Astrocyte of the hippocampus (primary cell): ENCODE measurements around the gene NPIPB6.

ENCODE experiments used
- DNase-seq: peaks from one replicate; pipeline ENCODE4 v3.0.0; 2011; ENCODE audit warnings: low read depth, low spot score

NPIPB6 gene

DNA sequence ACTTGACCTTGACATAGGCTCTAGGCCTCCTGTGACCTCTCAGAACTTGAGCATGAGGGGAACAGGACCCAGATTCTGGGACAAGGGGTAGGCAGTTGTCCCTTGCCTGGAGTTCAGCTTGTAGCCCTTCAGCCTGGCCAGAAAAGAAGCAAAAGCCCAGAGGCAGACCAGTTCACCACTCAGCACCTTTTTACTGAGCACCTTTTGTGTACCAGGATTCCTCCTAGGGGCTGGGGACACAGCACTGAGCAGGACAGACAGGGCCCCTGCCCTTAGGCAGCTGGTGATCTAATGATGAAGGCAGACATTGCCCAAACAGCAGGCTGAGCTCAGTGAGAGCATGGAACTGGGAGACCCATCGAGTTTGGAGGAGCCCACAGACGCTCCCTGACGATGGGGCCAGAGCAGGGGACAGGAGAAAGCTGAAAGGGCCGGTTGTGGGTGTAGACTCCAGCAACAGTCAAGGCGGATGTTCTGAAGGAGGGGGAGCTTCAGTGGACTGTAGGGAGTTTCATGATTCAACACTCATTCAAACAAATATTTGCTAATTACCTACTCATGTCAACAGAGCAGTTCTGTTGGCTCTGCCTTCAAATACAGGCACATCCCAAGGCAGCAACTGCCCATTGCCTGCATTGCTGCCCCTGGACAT lies 38.9 kb downstream of the NPIPB6 start:
- no peak for DNase-seq

DNA sequence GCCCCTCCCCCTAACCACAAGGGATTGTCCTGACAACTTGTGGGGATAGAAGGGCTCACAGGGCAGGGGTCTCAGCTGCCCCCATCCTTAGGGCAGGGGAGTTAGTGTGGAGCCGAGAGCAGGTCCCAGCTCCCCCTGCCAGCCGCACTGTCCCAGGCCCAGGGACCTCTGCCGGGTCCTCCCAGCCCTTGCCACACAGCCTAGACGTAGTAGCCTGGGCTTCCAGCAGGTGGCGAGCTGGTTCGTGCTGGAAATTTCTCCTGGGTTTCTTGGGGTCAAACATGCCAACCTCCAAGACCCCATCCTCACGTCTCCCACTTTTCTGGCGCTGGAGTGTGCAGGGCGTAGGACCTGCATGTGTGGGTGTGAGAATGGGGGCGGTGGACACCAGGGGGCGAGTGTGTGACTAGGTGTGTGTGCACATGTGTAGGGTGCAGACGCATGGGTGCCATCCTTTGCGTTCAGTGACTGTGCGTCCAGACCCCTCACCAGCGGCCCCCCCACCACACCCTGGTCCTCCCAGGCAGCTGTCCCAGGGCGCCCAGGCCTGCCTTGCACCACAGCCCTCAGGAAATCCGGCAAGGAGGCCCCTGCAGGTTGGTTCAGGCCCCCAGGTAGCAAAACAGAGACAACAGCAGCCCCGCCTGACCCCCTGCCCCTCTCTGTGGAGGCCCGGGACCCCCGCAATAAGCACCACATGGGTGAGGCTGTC lies 41.5 kb downstream of the NPIPB6 start:
- DNase-seq, result peak; percentile 53

- DNase-seq, result no peak
Measured at GRCh38 chr16:28320741-28321140, 42.6 kb downstream of the NPIPB6 start.

GRCh38 chr16:28320023-28320561 lies 43.2 kb downstream of the NPIPB6 start:
- DNase-seq, result no peak

DNA sequence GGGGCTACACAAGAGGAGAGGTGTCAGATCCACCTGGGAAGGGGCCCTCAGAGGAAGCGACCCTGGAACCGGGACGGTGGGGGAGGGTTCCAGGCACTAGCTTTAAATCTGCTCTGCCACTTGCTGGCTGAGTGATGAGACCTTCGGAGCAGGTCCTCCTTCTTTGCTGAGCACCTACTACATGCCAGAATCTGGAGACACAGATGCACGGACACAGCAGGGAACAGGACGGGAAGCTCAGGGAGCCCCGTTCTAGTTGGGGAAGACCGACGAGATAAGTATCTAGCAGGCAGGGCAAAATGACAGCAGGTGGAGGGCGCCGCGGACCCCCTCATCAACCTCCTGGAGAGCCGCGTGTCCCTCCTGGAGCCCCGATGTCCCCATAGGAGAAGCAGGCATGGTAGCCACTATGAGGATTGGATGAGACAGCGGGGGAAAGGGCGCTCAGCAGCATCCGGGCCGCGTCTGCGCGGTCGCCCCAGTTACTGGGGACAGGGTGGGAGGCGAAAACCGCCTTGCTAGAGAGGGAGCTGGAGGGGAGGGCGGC lies 43.8 kb downstream of the NPIPB6 start:
- DNase-seq, result no peak

GRCh38 chr16:28318042-28318744 lies 45.1 kb downstream of the NPIPB6 start:
- DNase-seq, result no peak

DNA sequence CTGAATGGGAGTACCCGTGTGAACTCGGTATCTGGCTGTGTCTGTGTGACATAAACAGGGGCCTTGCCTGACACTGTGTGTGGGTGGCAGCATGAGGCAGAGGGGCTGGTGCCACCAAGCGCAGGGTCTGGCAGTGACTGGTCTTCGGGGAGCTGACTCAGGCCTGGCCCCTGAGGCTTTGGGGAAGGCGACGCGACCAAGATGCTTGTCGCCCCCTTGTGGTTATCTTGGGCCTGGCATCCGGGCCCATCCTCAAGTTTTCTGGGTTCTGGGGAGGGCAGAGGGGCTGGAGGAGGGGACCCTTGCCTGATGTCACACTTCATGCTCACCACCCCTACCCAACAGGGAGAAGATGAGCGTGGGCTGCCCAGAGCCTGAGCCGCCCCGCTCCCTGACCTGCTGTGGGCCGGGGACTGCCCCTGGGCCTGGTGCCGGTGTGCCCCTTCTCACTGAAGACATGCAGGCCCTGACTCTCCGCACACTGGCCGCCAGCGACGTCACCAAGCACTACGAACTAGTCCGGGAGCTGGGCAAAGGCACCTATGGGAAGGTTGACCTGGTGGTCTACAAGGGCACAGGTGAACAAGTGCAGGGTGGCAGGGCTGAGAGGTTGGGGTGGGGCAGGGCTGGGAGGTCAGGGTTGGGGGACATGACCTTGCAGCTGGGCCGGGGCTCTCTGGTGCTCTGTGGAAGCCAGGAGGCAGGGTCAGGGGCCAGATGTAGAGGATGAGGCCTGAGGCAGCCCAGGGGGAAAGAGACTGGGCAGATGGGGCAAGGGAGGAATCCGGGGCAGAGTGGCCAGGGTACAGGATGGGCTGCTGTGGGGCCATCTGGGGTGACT lies 46.0 kb downstream of the NPIPB6 start:
- peak; percentile 75 for DNase-seq

DNA sequence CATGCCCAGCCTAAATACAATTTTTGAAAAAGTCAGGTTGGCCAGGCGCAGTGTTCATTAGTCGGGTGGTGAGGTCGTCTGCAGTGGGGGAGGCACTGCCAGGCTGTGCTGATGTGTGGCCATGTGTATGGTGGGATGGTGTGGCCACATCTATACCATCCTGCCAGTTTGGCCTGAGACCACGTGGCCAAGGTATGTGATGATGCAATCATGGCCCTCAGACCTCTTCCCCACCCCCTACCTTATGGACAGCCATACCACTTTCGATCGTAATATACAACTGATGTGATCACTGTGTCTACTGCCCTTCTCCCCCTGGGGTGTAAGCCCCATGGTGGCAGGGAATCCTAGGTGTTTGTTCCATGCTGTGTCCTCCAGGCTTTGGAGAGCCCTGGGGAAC lies 47.3 kb downstream of the NPIPB6 start:
- DNase-seq, result no peak

GRCh38 chr16:28313587-28313986 lies 49.7 kb downstream of the NPIPB6 start:
- DNase-seq, result no peak

DNA sequence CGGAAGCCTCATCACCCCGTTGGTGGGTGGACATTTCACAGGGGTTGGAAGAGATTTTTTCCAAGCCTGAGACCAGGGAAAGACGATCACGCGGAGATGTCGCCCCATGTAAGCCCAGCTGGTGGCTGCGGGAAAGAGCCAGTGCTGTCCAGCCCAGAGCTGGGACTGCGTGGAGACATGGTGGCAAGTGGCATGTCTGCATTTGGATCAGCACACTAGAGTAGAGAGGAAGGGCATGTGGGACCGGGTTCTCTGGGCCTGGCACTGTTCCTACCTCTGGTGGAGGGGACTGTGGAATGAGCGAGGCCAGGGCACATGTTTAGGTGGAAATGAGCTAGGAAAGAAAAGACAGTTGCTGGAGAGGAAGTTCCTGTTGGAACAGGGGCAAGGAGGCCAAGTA lies 51.0 kb downstream of the NPIPB6 start:
- no peak for DNase-seq

DNA sequence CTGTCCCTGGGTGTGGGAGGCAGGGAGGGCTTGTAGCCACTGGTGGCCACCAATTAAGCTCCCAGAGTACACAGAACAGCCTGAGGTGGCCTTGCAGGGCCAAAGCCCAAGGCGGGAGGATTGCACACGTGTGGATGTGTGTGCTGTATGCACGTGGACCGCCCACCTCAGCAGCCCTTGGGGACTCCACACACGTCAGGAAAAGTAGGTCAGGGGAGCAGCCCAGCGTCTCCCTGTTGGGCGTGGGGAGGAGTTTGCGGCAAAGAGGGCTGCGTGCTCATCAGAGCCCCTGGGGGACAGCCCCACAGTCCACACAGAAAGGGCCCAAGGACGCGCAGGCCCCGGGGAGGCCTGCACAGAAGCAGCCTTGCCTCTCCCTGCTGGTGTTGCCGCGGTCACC lies 51.4 kb downstream of the NPIPB6 start:
- no peak for DNase-seq

GRCh38 chr16:28311413-28311812 lies 51.9 kb downstream of the NPIPB6 start:
- no peak for DNase-seq

DNA sequence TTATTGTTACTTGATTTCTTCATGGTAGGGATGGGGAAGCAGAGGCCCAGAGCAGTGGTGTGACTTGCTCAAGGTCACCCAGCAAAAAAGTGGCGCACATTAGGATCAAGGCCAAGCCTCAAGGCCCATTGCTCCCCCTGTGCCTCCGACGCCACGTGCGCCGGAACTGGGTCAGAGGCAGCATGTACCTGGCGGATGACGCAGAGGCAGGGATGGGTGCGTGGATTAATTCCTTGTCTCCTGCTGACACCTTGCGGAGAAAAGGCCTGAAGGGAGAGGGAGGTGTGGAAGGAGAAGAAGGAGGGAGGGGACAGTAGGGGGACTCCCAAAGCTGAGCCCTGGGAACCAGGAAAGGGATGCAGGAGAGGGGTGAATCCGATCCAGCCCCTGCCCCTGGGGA lies 52.5 kb downstream of the NPIPB6 start:
- no peak for DNase-seq

GRCh38 chr16:28309811-28310311 lies 53.4 kb downstream of the NPIPB6 start:
- no peak for DNase-seq

DNA sequence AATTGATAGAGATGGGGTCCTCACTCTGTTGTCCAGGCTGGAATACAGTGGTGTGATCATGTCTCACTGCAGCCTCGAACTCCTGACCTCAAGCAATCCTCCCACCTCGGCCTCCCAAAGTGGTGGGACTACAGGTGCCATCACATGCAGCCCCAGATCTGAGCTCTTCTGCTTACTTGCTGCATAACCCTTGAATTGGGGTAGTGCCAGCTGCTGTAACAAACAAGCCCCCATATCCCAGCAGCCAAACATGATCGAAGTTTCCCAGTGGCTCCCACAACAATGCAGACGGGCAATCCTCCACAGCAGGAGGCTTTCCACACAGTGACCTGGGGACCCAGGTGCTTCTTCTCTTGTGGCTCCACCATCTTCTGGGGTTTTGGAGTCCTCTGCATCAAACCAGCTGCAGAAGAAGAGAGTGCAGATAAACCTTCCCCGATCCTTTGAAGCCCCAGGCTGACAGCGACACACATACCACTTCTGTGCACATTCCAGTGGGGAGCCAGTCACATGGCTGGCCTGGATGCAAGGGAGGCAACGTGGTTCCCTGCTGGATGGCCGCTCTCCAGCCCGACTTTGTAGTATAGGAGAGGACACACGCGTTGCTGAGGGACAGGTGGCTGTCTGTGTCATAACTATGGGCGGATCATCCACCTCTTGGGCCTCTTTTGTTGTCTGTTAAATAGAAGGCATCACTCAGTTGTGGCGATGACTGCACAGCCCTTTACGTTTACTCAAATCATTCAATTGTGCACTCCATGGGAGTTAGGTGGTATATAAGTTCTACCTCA lies 54.3 kb downstream of the NPIPB6 start:
- DNase-seq, result no peak

DNA sequence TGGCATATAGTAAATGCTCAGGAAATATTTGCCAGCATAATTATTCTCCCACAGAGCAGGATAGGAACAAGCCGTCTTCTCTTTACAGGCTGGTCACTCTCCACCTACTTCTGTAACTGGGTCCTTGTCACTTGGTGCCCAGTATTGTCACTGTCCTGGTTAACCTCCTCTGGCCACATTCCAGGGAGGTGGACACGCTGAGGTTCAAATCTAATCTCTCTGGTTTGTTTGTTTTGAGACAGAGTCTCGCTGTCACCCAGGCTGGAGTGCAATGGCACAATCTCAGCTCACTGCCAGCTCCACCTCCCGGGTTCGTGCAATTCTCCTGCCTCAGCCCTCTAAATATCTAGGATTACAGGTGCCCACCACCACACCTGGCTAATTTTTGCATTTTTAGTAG lies 55.4 kb downstream of the NPIPB6 start:
- no peak for DNase-seq

DNA sequence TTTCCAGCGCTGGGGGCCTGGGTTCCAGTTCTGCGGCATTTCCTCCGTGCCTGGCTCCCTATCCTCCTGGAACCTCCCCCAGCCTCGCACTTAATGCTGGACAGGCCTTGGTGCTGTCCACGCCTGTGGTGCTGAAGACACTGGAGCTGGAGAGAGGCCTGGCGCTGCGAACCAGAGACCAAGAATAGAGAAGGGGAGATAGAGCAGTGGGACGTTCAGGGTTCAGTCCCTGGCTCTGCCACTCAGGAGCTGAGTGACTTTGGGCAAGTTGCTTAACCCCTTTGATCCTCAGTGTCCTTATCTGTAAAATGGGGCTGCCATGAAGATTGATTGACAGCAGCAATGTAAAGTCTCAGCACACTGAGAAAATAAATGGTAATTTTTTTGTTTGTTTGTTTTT lies 59.1 kb downstream of the NPIPB6 start:
- peak; percentile 67 for DNase-seq

GRCh38 chr16:28303132-28303531 lies 60.2 kb downstream of the NPIPB6 start:
- no peak for DNase-seq

GRCh38 chr16:28301620-28302019 lies 61.7 kb downstream of the NPIPB6 start:
- no peak for DNase-seq

GRCh38 chr16:28301154-28301553 lies 62.2 kb downstream of the NPIPB6 start:
- no peak for DNase-seq
